Testis (tissue), 3 donors: ENCODE measurements around the gene MTCP1. TPM values are rescaled to one million over a fixed set of nuclear protein-coding genes. Genes with fewer than 3 reads are reported as not detected.

Experiments used
- DNase-seq: peaks from one replicate; pipeline ENCODE4 v3.0.0-alpha.2; 2019
- H3K27ac ChIP-seq, 2 donors: fragments of 200-600 bp; sonication (generic); one replicate each; pipeline ENCODE4 v1.5.1; 2019
- H3K27me3 ChIP-seq: fragments of 200-600 bp; sonication (generic); one replicate; pipeline ENCODE4 v1.5.1; 2019
- H3K36me3 ChIP-seq: fragments of 200-600 bp; sonication (generic); one replicate; pipeline ENCODE4 v1.5.1; 2017; ENCODE audit warnings: low read depth; ENCODE audit errors: missing control alignments
- H3K4me1 ChIP-seq: fragments of 200-600 bp; sonication (generic); one replicate; pipeline ENCODE4 v1.5.1; 2019
- H3K4me3 ChIP-seq, 2 donors: fragments of 200-600 bp; sonication (generic); one replicate each; pipeline ENCODE4 v1.5.1; 2017 to 2019
- H3K9me3 ChIP-seq: fragments of 200-600 bp; sonication (generic); one replicate; pipeline ENCODE4 v1.5.1; 2017
- CTCF ChIP-seq, 3 experiments: fragments of 450-650 bp in 2 of 3; fragments of 200-600 bp in 1 of 3; sonication (generic) in 1 of 3; IDR thresholded peaks; one replicate each; pipeline ENCODE4 v1.5.1; 2016 to 2019; ENCODE audit warnings: antibody characterized with exemption in 3 of 3, mild to moderate bottlenecking in 2 of 3, moderate library complexity in 1 of 3
- POLR2A ChIP-seq: fragments of 450-650 bp; IDR thresholded peaks from one replicate; pipeline ENCODE4 v1.6.1; 2017; ENCODE audit warnings: antibody characterized with exemption, mild to moderate bottlenecking, moderate library complexity
- WGBS, 2 donors: methylation state at CpG; one replicate each; pipeline ENCODE4 v1.1.5; 2018; 5-methylcytosine and 5-hydroxymethylcytosine counted together
- intact Hi-C: fragments of 100-400 bp; cut with DNase I; formaldehyde crosslinking; loops from one replicate; pipeline ENCODE4 v1.15.1; 2023; ENCODE audit warnings: low total_unique reads
- polyA plus RNA-seq: library from polyadenylated mRNA; stranded (reverse); fragments of 350-450 nt; fragmentation: Illumina TruSeq; extraction: RNeasy Lipid Tissue Mini Kit (QIAGEN cat#74804); gene quantifications from one replicate; pipeline ENCODE4 v1.2.3, GENCODE V29; 2014; ENCODE audit warnings: low read depth, low replicate concordance; ENCODE audit not compliant: insufficient read depth
- total RNA-seq, 2 donors: library from RNA; depleted of rRNA; stranded (reverse); fragments of >200 nt; gene quantifications; one replicate each; pipeline ENCODE4 v1.2.3, GENCODE V29; 2016

MTCP1 gene
- total and polyA plus RNA-seq, 3 donors from 2014 or later, result 23.3 to 25.5 (median 25.0) TPM

- Histone ChIP-seq H3K9me3 (no peaks in the 10 kb centered on the region), H3K4me1 (no peaks in the 10 kb centered on the region), H3K36me3 (no peaks in the 10 kb centered on the region), H3K27me3 (no peaks in the 10 kb centered on the region), H3K4me3 (no peak overlapping the region), H3K27ac (no peak overlapping the region)
- intact Hi-C loops, result no loop called here
- 91 to 97% methylated on average over 3 of the region's 3 CpGs for WGBS, 2 donors
- no peak for DNase-seq
- TF ChIP-seq POLR2A (no peak), CTCF (IDR thresholded peaks at IDR 0.05) (no peak)
Measured at GRCh38 chrX:155055494-155055893, 15.4 kb downstream of the MTCP1 start.

- H3K9me3 ChIP-seq, result no peaks in the 10 kb centered on the region
- no peaks in the 10 kb centered on the region for H3K4me1 ChIP-seq
- H3K36me3 ChIP-seq, result no peaks in the 10 kb centered on the region
- intact Hi-C loops, result no loop called here
- H3K27ac ChIP-seq, result no peak overlapping the region
- H3K4me3 ChIP-seq, result no peak overlapping the region
- 85 to 88% methylated on average over 4 of the region's 4 CpGs for WGBS, 2 donors
- no peak for DNase-seq
- TF ChIP-seq POLR2A, result no peak
- no peak for TF ChIP-seq CTCF (IDR thresholded peaks at IDR 0.05)
- no peaks in the 10 kb centered on the region for H3K27me3 ChIP-seq
Measured at GRCh38 chrX:155054255-155054654, 16.7 kb downstream of the MTCP1 start.

- Histone ChIP-seq H3K9me3 (no peaks in the 10 kb centered on the region), H3K27me3 (no peaks in the 10 kb centered on the region), H3K4me1 (no peaks in the 10 kb centered on the region), H3K27ac (no peak overlapping the region), H3K4me3 (no peak overlapping the region), H3K36me3 (no peaks in the 10 kb centered on the region)
- intact Hi-C loops, result no loop called here
- DNase-seq, result no peak
- no peak for TF ChIP-seq POLR2A
- TF ChIP-seq CTCF (IDR thresholded peaks at IDR 0.05), result no peak
- WGBS, 2 donors, result 93 to 96% methylated on average over 3 of the region's 3 CpGs
Measured at GRCh38 chrX:155053656-155054055, 17.3 kb downstream of the MTCP1 start.

GRCh38 chrX:155052738-155053498 is 18.0 kb downstream of the MTCP1 start:
- no peaks in the 10 kb centered on the region for H3K36me3 ChIP-seq
- no peaks in the 10 kb centered on the region for H3K4me1 ChIP-seq
- H3K4me3 ChIP-seq, result no peak overlapping the region
- H3K27me3 ChIP-seq, result no peaks in the 10 kb centered on the region
- intact Hi-C loops, result no loop called here
- DNase-seq, result no peak
- H3K9me3 ChIP-seq, result no peaks in the 10 kb centered on the region
- no peak overlapping the region for H3K27ac ChIP-seq
- TF ChIP-seq POLR2A, result no peak
- TF ChIP-seq CTCF (IDR thresholded peaks at IDR 0.05), result no peak
- 88 to 91% methylated on average over 4 to 5 of the region's 5 CpGs for WGBS, 2 donors
